ENCODE measurements around the gene C10orf90.

- no peak for TF ChIP-seq CTCF (IDR thresholded peaks at IDR 0.05; ENCODE audit: control extremely low read depth in 1 of 3, insufficient read depth in 1 of 3, low read depth in 1 of 3, low read length in 3 of 3)
- TF ChIP-seq EP300 (IDR thresholded peaks at IDR 0.05; ENCODE audit: borderline replicate concordance in 1 of 2, low read depth in 2 of 2, low read length in 2 of 2) = no peak
- no peak for TF ChIP-seq NRF1 (IDR thresholded peaks at IDR 0.05; ENCODE audit: low read depth, low read length)
- TF ChIP-seq EZH2 (IDR thresholded peaks at IDR 0.05; ENCODE audit: low read depth, low read length, severe bottlenecking) = no peak
- TF ChIP-seq PHF8 (conservative IDR thresholded peaks at IDR 0.05; ENCODE audit: low read depth, low read length) = no peak
- TF ChIP-seq SUZ12 (IDR thresholded peaks at IDR 0.05; ENCODE audit: low read length) = no peak
- no peak for TF ChIP-seq SIN3A (conservative IDR thresholded peaks at IDR 0.05 in 1 of 2, IDR thresholded peaks at IDR 0.05 in 1 of 2; ENCODE audit: low read depth in 1 of 2, low read length in 2 of 2)
Observed at GRCh38 chr10:126683466-126683865, 13.0 kb upstream of the C10orf90 start.

All from H1 (cell line).